Measurements from ENCODE around the gene LRIT2.

DNA sequence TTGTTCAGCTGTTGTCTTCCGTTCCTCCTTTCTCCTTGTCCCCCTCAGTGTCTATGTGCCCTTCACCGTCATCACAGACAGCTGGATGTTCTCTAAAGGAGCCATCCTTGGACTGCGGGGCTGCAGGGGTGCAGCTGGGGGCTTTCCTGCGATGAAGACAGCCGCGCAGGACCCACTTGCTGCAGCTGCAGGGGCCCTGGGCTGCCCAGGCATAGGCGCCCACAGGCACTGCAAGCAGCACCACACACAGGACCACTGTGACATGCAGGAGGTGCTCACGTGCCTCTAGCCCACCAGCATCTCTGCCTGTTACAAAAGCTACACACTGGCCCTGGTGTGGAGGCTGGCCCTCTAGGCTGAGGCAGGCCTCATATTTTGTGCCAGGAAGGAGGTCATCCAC lies 3.4 kb downstream of the LRIT2 start:
- no peak for TF ChIP-seq SUZ12 (IDR thresholded peaks at IDR 0.05; ENCODE audit: extremely low read depth, insufficient read depth, insufficient read length)
- TF ChIP-seq YY1 (IDR thresholded peaks at IDR 0.05; ENCODE audit: insufficient read depth, insufficient read length) = no peak

Data from NT2/D1 (cell line).